G401 (cell line): Measurements from ENCODE around the gene PBX1. TPM values are rescaled to one million over a fixed set of nuclear protein-coding genes. Genes with fewer than 3 reads are reported as not detected.

Experiments used
- DNase-seq: peaks from one replicate; pipeline ENCODE4 v3.0.0-alpha.2; 2015; ENCODE audit warnings: low spot score
- in situ Hi-C: cut with HindIII; loops from 2 replicates; pipeline ENCODE4 v1.10.0; 2016; ENCODE audit warnings: low sequenced_read_pairs, mixed read lengths
- total RNA-seq: library from RNA; depleted of rRNA; stranded (reverse); fragments of >200 nt; shearing (Covaris generic); gene quantifications from 2 replicates; pipeline ENCODE4 v1.2.3, GENCODE V29; 2014

PBX1 gene
- total RNA-seq, 1 experiment from 2014 or later, result not detected

GRCh38 chr1:164731161-164731876, 172.3 kb downstream of the PBX1 start:
- in situ Hi-C loops, result no loop called here

GRCh38 chr1:164733070-164733469, 174.1 kb downstream of the PBX1 start:
- in situ Hi-C loops, result no loop called here

More at GRCh38 chr1:164731161-164731876, 172.3 kb downstream of the PBX1 start:
- DNase-seq, result no peak

GRCh38 chr1:164733734-164734133, 174.8 kb downstream of the PBX1 start:
- in situ Hi-C loops, result no loop called here
- no peak for DNase-seq

More at GRCh38 chr1:164733070-164733469, 174.1 kb downstream of the PBX1 start:
- DNase-seq, result no peak

GRCh38 chr1:164735315-164736052, 176.5 kb downstream of the PBX1 start:
- no peak for DNase-seq
- in situ Hi-C loops, result no loop called here

- in situ Hi-C loops, result no loop called here
Observed at GRCh38 chr1:164736137-164736536, 177.2 kb downstream of the PBX1 start.

GRCh38 chr1:164739189-164739588, 180.2 kb downstream of the PBX1 start:
- no peak for DNase-seq
- in situ Hi-C loops, result no loop called here

More at GRCh38 chr1:164736137-164736536, 177.2 kb downstream of the PBX1 start:
- DNase-seq, result no peak

GRCh38 chr1:164740000-164740526, 181.1 kb downstream of the PBX1 start:
- in situ Hi-C loops, result no loop called here

GRCh38 chr1:164742745-164743144, 183.8 kb downstream of the PBX1 start:
- no peak for DNase-seq
- in situ Hi-C loops, result no loop called here

More at GRCh38 chr1:164740000-164740526, 181.1 kb downstream of the PBX1 start:
- DNase-seq, result no peak

- in situ Hi-C loops, result no loop called here
- DNase-seq, result no peak
Observed at GRCh38 chr1:164743976-164744375, 185.0 kb downstream of the PBX1 start.

GRCh38 chr1:164745736-164746135, 186.8 kb downstream of the PBX1 start:
- in situ Hi-C loops, result no loop called here
- DNase-seq, result no peak

GRCh38 chr1:164746632-164747031, 187.6 kb downstream of the PBX1 start:
- in situ Hi-C loops, result no loop called here
- DNase-seq, result no peak

- in situ Hi-C loops, result no loop called here
- no peak for DNase-seq
Observed at GRCh38 chr1:164748253-164748899, 189.4 kb downstream of the PBX1 start.

GRCh38 chr1:164753521-164754077, 194.6 kb downstream of the PBX1 start:
- in situ Hi-C loops, result no loop called here
- DNase-seq, result no peak

- peak; percentile 17 for DNase-seq
- in situ Hi-C loops, result no loop called here
Observed at GRCh38 chr1:164754088-164754600, 195.2 kb downstream of the PBX1 start.

GRCh38 chr1:164755690-164756089, 196.7 kb downstream of the PBX1 start:
- no peak for DNase-seq
- in situ Hi-C loops, result no loop called here

GRCh38 chr1:164756741-164757140, 197.8 kb downstream of the PBX1 start:
- no peak for DNase-seq
- in situ Hi-C loops, result no loop called here

- in situ Hi-C loops, result no loop called here
- DNase-seq, result no peak
Observed at GRCh38 chr1:164757625-164758024, 198.6 kb downstream of the PBX1 start.

- no peak for DNase-seq
- in situ Hi-C loops, result no loop called here
Observed at GRCh38 chr1:164759144-164759920, 200.3 kb downstream of the PBX1 start.
